A673 (cell line): Measurements from ENCODE around the gene MCM3.

Experiments
- EZH2 ChIP-seq: fragments of 200-600 bp; sonication (generic); IDR thresholded peaks from 2 replicates; pipeline ENCODE4 v1.6.1; 2017; ENCODE audit warnings: borderline replicate concordance, low read depth, mild to moderate bottlenecking, mixed read lengths, antibody characterized with exemption, low read length; ENCODE audit not compliant: poor library complexity, severe bottlenecking
- TF ChIP-seq, protein P1 (sequence below): fragments of 300-800, 200-600 bp; sonication (generic); conservative IDR thresholded peaks from 2 replicates; pipeline ENCODE4 v1.5.1; 2017; ENCODE audit warnings: low read depth, mild to moderate bottlenecking, antibody characterized with exemption, low read length, moderate library complexity, mixed read lengths

DNA sequence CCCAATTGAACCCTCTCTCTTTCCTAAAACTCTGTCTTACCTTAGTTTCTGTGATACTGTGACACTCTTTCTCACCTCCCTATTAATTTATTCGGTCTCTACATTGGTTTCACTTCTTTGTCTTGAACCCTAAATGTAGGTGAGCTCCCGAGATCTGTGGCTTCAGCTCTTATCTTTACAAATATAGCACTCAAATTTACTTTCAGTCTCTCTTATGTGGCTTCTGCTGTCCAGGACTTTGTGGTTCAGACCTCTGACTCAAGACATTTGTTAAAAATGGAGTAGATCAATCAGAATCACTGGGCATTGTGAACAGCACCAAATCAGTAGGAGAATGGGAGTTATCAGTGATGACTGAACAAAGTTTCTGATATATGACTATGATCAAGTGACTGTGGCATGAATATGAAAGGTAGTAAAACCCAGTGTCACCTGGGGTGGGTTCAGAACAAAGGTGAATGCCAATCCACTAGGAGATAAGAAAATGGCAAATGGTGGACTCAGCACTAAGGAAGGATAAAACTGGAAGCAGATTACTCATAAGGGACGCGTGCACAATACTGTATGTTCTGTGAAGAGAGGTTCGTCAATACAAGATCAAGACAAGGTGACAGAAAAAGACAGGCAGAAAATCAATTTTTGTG lies 67.5 kb downstream of the MCM3 start:
- TF ChIP-seq, protein P1, sequence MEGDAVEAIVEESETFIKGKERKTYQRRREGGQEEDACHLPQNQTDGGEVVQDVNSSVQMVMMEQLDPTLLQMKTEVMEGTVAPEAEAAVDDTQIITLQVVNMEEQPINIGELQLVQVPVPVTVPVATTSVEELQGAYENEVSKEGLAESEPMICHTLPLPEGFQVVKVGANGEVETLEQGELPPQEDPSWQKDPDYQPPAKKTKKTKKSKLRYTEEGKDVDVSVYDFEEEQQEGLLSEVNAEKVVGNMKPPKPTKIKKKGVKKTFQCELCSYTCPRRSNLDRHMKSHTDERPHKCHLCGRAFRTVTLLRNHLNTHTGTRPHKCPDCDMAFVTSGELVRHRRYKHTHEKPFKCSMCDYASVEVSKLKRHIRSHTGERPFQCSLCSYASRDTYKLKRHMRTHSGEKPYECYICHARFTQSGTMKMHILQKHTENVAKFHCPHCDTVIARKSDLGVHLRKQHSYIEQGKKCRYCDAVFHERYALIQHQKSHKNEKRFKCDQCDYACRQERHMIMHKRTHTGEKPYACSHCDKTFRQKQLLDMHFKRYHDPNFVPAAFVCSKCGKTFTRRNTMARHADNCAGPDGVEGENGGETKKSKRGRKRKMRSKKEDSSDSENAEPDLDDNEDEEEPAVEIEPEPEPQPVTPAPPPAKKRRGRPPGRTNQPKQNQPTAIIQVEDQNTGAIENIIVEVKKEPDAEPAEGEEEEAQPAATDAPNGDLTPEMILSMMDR: no peak
- TF ChIP-seq EZH2: no peak
